Prostate gland (tissue), 2 donors: ENCODE measurements around the gene ACACA. TPM values are rescaled to one million over a fixed set of nuclear protein-coding genes. Genes with fewer than 3 reads are reported as not detected.
A peak's percentile ranks its signal among the peaks of the same experiment; 100 is the strongest.

Experiments
- DNase-seq: peaks from one replicate; pipeline ENCODE4 v3.0.0-alpha.2; 2019; ENCODE audit warnings: low spot score
- H3K27ac ChIP-seq, 2 donors: fragments of 200-600 bp; sonication (generic); 2 replicates each; pipeline ENCODE4 v1.5.1; 2017 to 2019
- H3K27me3 ChIP-seq: fragments of 200-600 bp; sonication (generic); replicated peaks from 2 replicates; pipeline ENCODE4 v1.5.1; 2019; ENCODE audit not compliant: insufficient read depth
- H3K36me3 ChIP-seq, 2 donors: fragments of 200-600 bp; sonication (generic); 1 replicate in 1 of 2; 2 replicates in 1 of 2; pipeline versions ENCODE4 v1.5.1 to v1.8.1; 2017 to 2019
- H3K4me1 ChIP-seq: fragments of 200-600 bp; sonication (generic); replicated peaks from 2 replicates; pipeline ENCODE4 v1.5.1; 2019
- H3K4me3 ChIP-seq, 2 donors: fragments of 200-600 bp; sonication (generic); 2 replicates each; pipeline ENCODE4 v1.5.1; 2017 to 2019
- H3K9me3 ChIP-seq: fragments of 200-600 bp; sonication (generic); 2 replicates; pipeline ENCODE4 v1.5.1; 2017
- POLR2A ChIP-seq: fragments of 450-650 bp; IDR thresholded peaks from one replicate; pipeline ENCODE4 v1.6.1; 2016; ENCODE audit warnings: antibody characterized with exemption, mild to moderate bottlenecking
- POLR2AphosphoS5 ChIP-seq: sonication (generic); formaldehyde crosslinking; IDR thresholded peaks from one replicate; pipeline ENCODE4 v1.6.1; 2017; ENCODE audit warnings: antibody characterized with exemption
- WGBS: methylation state at CpG from one replicate; pipeline ENCODE4 v1.1.5; 2018; 5-methylcytosine and 5-hydroxymethylcytosine counted together
- intact Hi-C: fragments of 100-400 bp; cut with DNase I; formaldehyde crosslinking; loops from one replicate; pipeline ENCODE4 v1.14.2; 2022
- total RNA-seq, 2 donors: library from RNA; depleted of rRNA; stranded (reverse); fragments of >200 nt; gene quantifications; one replicate each; pipeline ENCODE4 v1.1.0, GENCODE V29; 2016
- TF ChIP-seq, protein P1 (sequence below), 4 experiments: fragments of 200-600 bp in 2 of 4; fragments of 450-650 bp in 2 of 4; sonication (generic) in 2 of 4; IDR thresholded peaks; 1 replicate in 3 of 4; 2 replicates in 1 of 4; pipeline ENCODE4 v1.5.1; 2016 to 2019; ENCODE audit warnings: antibody characterized with exemption in 4 of 4, mild to moderate bottlenecking in 2 of 4, moderate library complexity in 2 of 4

The ACACA gene
- total RNA-seq, 2 donors from 2014 or later, result 54.2 to 71.3 TPM

DNA sequence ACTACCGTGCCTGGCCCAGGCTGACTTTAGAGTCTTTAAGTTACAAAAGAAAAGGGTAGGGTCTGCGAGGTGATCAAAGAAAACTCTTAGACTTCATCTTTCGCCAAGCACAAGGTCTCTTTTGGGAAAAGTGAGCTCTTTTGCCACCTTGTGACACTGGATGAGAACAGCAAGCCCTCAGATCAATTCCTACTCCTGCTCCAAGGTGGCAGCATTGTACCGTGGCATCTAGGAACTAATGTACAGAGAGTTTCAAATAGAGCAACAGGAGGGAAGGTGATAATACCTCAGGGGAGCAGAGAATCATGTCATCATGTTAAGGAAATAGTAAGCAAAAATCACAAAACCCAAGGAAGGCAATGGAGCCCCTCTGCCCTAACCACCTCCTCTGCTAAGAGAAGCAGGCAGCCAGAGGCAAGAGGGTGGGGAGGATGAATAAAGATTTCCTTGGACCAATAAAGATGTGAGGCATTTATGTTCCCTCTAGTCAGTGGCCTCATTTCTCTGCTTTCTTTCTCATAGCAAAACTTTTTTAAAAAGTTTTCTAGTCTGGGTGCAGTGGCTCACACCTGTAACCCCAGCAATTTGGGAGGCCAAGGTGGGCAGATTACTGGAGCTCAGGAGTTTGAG, 33.0 kb downstream of the ACACA start:
- H3K4me1 ChIP-seq, result no peaks in the 10 kb centered on the region
- H3K36me3 ChIP-seq, result no peaks in the 10 kb centered on the region
- 5% methylated on average over 4 of the region's 4 CpGs for WGBS
- intact Hi-C loops, result loop anchor here (10.0 kb wide), 1 partner anchor 119 kb away; no protein-coding TSS in a partner anchor
- H3K27me3 ChIP-seq, result no peaks in the 10 kb centered on the region
- H3K4me3 ChIP-seq, result no peak overlapping the region
- H3K9me3 ChIP-seq, result no peaks in the 10 kb centered on the region
- peak; percentile 80 for DNase-seq
- no peak for TF ChIP-seq POLR2A
- TF ChIP-seq, protein P1, sequence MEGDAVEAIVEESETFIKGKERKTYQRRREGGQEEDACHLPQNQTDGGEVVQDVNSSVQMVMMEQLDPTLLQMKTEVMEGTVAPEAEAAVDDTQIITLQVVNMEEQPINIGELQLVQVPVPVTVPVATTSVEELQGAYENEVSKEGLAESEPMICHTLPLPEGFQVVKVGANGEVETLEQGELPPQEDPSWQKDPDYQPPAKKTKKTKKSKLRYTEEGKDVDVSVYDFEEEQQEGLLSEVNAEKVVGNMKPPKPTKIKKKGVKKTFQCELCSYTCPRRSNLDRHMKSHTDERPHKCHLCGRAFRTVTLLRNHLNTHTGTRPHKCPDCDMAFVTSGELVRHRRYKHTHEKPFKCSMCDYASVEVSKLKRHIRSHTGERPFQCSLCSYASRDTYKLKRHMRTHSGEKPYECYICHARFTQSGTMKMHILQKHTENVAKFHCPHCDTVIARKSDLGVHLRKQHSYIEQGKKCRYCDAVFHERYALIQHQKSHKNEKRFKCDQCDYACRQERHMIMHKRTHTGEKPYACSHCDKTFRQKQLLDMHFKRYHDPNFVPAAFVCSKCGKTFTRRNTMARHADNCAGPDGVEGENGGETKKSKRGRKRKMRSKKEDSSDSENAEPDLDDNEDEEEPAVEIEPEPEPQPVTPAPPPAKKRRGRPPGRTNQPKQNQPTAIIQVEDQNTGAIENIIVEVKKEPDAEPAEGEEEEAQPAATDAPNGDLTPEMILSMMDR (IDR thresholded peaks at IDR 0.05), result peak; percentile 82 to 99 (median 92)
- TF ChIP-seq POLR2AphosphoS5, result peak; percentile 76
- no peak overlapping the region for H3K27ac ChIP-seq

DNA sequence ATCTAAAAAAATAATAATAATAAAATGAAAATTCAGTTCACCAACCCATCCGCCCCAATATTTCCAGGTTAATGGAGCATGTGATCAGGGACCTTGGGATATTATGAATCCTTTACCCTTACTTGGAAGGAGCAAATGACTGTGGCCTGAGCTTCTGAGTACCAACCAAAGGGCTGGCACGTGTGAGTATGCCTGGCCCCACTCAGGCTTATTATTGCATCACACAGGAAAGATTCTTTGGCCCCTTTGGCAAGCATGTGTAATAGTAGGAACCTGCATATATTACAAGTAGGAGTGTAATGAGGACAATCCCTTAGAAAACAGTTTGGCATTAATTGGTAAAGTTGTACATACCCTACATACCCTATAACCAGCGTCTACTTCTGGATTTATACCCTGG, 38.1 kb downstream of the ACACA start:
- TF ChIP-seq POLR2AphosphoS5, result no peak
- TF ChIP-seq, protein P1 (IDR thresholded peaks at IDR 0.05), result no peak
- no peak for TF ChIP-seq POLR2A
- WGBS, result 92% methylated on average over 3 of the region's 3 CpGs
- no peak for DNase-seq
- intact Hi-C loops, result no loop called here
- Histone ChIP-seq H3K27me3 (no peaks in the 10 kb centered on the region), H3K27ac (no peak overlapping the region), H3K9me3 (no peaks in the 10 kb centered on the region), H3K36me3 (no peaks in the 10 kb centered on the region), H3K4me1 (no peaks in the 10 kb centered on the region), H3K4me3 (no peak overlapping the region)

DNA sequence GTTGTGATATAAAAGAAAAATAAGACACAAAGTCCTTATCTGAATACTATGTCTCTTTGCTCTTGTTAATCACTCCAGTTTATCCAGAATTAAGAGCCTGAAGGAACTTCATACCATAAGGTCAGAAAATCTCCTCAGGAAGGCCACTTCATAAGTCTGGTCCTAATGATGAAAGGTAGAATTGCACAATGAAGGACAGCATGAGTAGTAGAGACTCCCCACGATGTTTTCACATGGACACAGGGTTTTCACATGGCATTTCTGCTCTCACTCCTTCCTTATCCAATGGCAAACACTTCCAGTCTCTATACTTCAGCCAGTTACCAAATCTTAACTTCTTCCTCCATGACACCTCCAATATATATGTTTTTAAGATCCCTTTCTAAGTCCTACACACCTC, 41.0 kb downstream of the ACACA start:
- no peak for DNase-seq
- Histone ChIP-seq H3K9me3 (no peaks in the 10 kb centered on the region), H3K4me1 (no peaks in the 10 kb centered on the region), H3K27ac (no peak overlapping the region), H3K27me3 (no peaks in the 10 kb centered on the region), H3K36me3 (no peaks in the 10 kb centered on the region), H3K4me3 (no peak overlapping the region)
- TF ChIP-seq POLR2AphosphoS5, result no peak
- TF ChIP-seq, protein P1 (IDR thresholded peaks at IDR 0.05), result no peak
- no peak for TF ChIP-seq POLR2A
- WGBS, result 88% methylated on average over 1 of the region's 1 CpG
- intact Hi-C loops, result no loop called here

DNA sequence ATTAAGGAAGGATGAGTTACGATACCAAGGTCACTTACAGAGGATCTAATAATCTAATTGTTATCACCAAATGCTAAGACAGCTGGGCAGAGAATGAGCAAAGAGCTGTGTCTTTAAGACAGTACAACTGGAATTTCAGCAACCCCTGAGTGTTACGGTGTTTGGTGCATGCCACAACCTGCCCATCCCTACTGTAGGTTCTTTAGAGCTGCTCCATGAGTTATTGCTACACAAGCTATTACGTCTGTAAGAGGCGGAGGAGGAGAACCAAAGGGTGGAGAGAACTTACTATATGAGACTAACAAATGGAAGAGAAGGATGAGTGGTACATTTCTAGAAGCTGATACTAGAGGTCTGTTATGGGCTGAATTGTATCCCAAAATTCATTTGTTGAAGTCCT, 45.1 kb downstream of the ACACA start:
- Histone ChIP-seq H3K27me3 (no peaks in the 10 kb centered on the region), H3K4me3 (no peak overlapping the region), H3K9me3 (no peaks in the 10 kb centered on the region), H3K27ac (peak overlapping the region in 1 of 2 donors; percentile 28), H3K36me3 (no peaks in the 10 kb centered on the region), H3K4me1 (no peaks in the 10 kb centered on the region)
- intact Hi-C loops, result no loop called here
- WGBS, result 58% methylated on average over 4 of the region's 4 CpGs
- DNase-seq, result peak; percentile 65
- TF ChIP-seq, protein P1 (IDR thresholded peaks at IDR 0.05), result no peak
- TF ChIP-seq POLR2AphosphoS5 (peak; percentile 82), POLR2A (peak; percentile 31)

DNA sequence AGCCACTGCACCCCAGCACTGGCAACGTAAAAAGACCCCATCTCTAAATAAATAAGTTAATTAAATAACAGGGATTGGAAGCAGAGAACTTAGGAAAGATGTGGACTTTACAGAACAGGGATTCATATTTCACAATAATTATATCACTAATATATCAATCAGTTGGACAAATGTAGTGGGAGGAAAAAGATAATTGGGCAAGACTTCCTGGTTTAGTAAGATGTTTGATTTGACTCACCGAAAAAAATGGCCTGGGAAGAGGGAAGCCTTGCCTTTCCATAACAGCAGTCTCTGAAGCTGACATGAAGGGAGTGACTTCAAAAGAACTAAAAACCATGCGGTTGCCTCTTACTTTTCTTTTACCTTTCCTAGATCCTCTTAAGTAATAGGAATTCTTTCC, 46.0 kb downstream of the ACACA start:
- 74% methylated on average over 3 of the region's 3 CpGs for WGBS
- TF ChIP-seq, protein P1 (IDR thresholded peaks at IDR 0.05), result no peak
- TF ChIP-seq POLR2AphosphoS5, result no peak
- TF ChIP-seq POLR2A, result no peak
- no peaks in the 10 kb centered on the region for H3K4me1 ChIP-seq
- no peak for DNase-seq
- no peaks in the 10 kb centered on the region for H3K36me3 ChIP-seq
- H3K27ac ChIP-seq, result peak overlapping the region; percentile 92 to 94
- no peak overlapping the region for H3K4me3 ChIP-seq
- H3K9me3 ChIP-seq, result no peaks in the 10 kb centered on the region
- no peaks in the 10 kb centered on the region for H3K27me3 ChIP-seq
- intact Hi-C loops, result no loop called here
